GM13977 (cell line): Measurements from ENCODE around the gene TRIM38.

Source experiments
- DNase-seq: peaks from one replicate; pipeline ENCODE4 v3.0.0; 2012; ENCODE audit warnings: low spot score
- in situ Hi-C: fragments of 300-500 bp; cut with MboI; formaldehyde crosslinking; loops from one replicate; pipeline ENCODE4 v1.12.0; 2022; ENCODE audit warnings: low sequenced_read_pairs, low pct_unique_long_range_greater_than_20kb, mixed read lengths, inconsistent platforms; ENCODE audit not compliant: unreplicated experiment
- TF ChIP-seq, protein P1 (sequence below): IDR thresholded peaks from 2 replicates; pipeline ENCODE4 v1.5.1; 2012; ENCODE audit warnings: mild to moderate bottlenecking, control low read depth; ENCODE audit not compliant: insufficient read depth; ENCODE audit errors: extremely low read depth, missing control alignments

The TRIM38 gene

DNA sequence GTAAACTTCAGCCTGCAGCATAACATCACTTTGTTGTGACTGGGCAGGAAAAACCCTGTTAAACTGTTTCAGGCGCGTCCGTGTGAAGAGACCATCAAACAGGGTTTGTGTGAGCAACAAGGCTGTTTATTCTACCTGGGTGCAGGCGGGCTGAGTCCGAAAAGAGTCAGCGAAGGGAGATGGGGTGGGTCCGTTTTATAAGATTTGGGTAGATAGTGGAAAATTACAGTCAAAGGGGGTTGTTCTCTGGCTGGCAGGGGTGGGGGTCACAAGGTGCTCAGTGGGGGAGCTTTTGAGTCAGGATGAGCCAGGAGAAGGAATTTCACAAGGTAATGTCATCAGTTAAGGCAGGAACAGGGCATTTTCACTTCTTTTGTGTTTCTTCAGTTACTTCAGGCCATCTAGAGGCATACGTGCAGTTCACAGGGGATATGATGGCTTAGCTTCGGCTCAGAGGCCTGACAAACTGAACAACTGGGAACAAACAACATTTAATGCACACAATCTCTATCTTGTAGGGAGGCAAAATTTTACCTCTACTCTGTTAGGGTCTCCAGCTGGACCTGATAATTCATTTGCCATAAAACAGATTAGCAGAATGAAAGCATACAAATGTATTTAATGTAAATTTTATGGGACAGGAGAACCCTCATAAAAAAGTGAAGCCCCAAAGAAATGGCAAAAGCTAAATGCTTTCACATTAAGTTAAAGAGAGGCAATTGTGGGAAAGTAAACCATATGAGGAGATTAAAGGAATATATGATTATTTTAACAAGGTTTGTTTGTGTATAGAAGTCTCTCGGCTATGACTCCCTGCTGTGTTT lies 66.4 kb downstream of the TRIM38 start:
- in situ Hi-C loops = no loop called here
- TF ChIP-seq, protein P1, sequence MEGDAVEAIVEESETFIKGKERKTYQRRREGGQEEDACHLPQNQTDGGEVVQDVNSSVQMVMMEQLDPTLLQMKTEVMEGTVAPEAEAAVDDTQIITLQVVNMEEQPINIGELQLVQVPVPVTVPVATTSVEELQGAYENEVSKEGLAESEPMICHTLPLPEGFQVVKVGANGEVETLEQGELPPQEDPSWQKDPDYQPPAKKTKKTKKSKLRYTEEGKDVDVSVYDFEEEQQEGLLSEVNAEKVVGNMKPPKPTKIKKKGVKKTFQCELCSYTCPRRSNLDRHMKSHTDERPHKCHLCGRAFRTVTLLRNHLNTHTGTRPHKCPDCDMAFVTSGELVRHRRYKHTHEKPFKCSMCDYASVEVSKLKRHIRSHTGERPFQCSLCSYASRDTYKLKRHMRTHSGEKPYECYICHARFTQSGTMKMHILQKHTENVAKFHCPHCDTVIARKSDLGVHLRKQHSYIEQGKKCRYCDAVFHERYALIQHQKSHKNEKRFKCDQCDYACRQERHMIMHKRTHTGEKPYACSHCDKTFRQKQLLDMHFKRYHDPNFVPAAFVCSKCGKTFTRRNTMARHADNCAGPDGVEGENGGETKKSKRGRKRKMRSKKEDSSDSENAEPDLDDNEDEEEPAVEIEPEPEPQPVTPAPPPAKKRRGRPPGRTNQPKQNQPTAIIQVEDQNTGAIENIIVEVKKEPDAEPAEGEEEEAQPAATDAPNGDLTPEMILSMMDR = no peak
- DNase-seq = no peak

DNA sequence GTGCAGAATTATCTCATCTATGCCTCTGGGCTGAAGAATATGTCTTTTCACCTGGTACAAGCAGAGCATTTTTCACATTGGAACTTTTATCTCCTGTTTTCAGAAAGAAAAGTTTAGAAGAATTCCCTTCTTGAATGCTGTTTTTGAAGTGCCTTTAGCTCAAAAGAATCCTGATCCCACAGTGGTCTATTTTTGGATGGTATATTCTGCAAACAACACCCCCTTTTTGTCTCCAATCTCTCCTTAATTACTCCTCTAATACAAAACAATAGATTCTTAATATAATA lies 66.9 kb downstream of the TRIM38 start:
- in situ Hi-C loops = no loop called here
- DNase-seq = no peak
- TF ChIP-seq, protein P1 = no peak

DNA sequence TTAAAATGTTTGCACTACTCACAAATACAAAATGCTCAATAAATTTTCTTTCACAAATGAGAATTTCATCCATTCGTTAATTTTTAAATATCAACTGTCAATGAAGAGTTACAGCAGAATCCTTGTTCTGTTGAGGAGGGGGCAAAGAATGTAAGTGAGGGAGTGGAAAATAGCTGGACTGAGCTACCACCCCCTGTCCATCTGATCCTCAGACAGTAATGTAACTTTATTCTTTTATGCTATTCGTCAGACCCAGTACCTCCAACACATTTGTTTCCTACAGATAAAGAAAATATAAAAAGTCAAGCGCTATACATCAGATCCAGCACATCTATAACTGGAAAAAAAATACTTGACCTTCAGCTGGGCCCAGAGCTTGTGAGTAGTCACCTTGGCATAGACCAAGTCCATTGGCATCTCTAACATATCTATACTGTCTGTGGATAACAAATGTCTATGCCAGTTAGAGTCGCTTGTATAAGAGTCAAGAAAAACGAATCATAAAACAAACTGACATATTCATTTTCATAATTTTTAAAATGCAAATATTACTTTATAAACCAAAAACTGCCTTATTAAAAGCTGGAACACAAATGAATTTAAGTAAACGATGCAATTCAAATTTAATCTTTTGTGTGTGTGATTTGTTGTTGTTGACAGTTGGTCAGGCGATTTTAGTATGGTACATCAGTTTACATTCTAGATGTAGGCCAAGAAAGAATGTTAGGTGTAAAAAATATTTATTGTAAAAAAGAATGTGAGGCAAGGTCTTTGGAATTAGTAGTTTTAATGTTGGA lies 67.5 kb downstream of the TRIM38 start:
- DNase-seq = no peak
- TF ChIP-seq, protein P1 = no peak
- in situ Hi-C loops = loop anchor here (10.0 kb wide), 2 partner anchors 1105 to 1845 kb away; a partner anchor contains a TSS

DNA sequence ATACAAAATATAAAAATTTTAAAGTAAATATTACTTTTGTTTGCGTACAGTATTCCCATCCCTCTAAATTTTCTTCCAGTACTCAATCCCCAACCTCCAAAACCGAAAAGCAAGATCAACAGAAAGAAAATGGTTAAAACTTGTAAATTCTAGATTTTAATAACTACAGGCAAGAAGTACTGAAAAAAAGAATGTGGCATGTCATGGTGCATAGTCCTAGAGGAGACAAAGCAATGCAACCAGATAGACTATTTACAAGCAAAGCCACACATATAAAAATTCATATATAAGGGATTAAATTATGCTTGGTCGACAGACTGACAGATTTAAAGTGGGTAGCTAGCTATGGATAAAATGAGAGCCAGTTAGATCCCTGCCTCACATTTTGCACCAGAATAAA lies 68.1 kb downstream of the TRIM38 start:
- in situ Hi-C loops = loop anchor here (10.0 kb wide), 2 partner anchors 1104 to 1844 kb away; a partner anchor contains a TSS
- no peak for DNase-seq
- TF ChIP-seq, protein P1 = no peak

DNA sequence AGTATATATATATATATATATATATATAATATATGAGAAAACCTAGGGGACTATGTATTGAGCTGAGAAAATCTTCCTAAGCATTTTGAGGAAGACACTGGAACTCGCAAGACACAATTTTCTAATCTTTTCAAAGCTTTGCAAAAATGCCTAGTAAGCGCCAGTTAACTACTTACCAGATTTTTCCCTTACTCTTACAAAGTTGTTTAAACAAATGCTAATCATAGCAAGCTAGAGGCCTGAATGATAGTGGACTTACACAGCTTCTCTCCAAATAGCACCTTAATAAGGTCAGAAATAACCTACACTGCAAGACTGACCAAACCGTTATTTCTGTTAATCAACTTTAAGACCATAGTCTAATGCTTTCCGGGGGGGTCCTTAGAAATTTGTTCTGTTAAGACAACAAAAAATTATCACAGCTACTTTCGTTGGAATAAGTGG lies 68.6 kb downstream of the TRIM38 start:
- in situ Hi-C loops = loop anchor here (10.0 kb wide), 2 partner anchors 1104 to 1844 kb away; a partner anchor contains a TSS
- no peak for DNase-seq
- TF ChIP-seq, protein P1 = no peak

DNA sequence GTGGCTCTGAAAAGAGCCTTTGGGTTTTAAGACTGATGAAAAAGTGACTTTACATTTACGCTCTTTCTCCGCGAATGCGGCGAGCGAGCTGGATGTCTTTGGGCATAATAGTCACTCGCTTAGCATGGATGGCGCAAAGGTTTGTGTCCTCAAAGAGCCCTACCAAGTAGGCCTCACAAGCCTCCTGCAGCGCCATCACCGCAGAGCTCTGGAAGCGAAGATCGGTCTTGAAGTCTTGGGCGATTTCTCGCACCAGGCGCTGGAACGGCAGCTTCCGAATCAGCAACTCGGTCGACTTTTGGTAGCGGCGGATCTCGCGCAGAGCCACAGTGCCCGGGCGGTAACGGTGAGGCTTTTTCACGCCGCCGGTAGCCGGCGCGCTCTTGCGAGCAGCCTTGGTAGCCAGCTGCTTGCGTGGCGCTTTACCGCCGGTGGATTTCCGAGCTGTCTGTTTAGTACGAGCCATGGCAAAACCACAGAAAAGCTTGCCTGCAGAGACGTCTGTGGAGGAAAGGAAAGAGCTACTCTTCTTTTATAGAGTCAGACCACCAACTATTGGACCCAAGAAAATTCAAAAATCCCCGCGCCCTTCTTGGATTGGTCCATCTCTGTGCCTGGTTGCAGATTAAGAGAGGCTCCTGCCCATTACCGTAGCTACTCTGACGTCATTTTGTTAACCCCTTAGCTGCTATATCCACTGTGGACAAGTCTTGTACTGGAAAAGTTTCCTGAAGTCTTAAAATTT lies 69.2 kb downstream of the TRIM38 start:
- in situ Hi-C loops = loop anchor here (10.0 kb wide), 2 partner anchors 1103 to 1843 kb away; a partner anchor contains a TSS
- TF ChIP-seq, protein P1 = peak; percentile 21
- DNase-seq = peak; percentile 87
